ENCODE data around the gene PPIL4. TPM values are rescaled to one million over a fixed set of nuclear protein-coding genes. Genes with fewer than 3 reads are reported as not detected.

PPIL4 gene
- total RNA-seq, 4 donors from 2014 or later = 21.3 to 38.3 (median 31.4) TPM

DNA sequence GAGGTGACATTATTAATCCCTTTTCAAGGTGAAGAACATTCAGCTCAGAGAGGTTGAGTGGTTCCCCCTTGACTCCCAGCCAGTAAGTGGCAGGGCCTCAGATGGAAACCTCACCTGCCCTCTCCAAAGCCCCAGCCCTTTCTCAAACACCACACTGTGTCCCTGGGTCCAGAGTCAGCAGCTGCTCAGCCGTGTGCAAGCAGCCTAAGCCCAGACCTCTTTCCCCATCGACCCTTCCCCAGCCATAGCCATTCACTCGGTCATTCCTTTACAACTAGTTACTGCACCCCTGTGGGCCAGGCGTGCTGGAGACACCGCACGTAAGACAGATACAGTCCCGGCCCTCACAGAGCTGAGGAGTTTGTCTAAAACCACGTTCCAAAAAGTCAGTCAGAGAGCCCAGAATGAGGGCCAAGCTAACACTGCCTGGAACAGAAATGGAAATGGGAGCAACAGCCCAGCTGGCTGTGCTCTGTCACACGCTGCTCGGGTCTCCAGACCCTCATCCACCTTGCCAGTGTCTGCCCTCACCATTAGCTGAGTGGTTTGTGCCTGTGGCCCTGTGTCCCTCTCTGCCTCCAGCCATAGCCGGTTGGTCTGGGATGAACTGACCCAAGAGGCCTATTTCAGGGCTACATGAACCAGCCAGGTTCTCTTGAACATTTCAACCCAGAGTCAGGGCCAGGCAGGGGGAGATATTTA lies 90.7 kb downstream of the PPIL4 start:
- TF ChIP-seq, protein P1, sequence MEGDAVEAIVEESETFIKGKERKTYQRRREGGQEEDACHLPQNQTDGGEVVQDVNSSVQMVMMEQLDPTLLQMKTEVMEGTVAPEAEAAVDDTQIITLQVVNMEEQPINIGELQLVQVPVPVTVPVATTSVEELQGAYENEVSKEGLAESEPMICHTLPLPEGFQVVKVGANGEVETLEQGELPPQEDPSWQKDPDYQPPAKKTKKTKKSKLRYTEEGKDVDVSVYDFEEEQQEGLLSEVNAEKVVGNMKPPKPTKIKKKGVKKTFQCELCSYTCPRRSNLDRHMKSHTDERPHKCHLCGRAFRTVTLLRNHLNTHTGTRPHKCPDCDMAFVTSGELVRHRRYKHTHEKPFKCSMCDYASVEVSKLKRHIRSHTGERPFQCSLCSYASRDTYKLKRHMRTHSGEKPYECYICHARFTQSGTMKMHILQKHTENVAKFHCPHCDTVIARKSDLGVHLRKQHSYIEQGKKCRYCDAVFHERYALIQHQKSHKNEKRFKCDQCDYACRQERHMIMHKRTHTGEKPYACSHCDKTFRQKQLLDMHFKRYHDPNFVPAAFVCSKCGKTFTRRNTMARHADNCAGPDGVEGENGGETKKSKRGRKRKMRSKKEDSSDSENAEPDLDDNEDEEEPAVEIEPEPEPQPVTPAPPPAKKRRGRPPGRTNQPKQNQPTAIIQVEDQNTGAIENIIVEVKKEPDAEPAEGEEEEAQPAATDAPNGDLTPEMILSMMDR (IDR thresholded peaks at IDR 0.05; ENCODE audit: low read depth) = no peak

Small RNA genes within 50 kb of the gene (small RNA-seq; reads per million reads assigned to genes)
- gene RF00410 (not detected), gene RNU7-3P (not detected)

Other genes starting within 250 kb of the PPIL4 start
- gene TAB2, start 228.3 kb downstream of the PPIL4 start, total RNA-seq = 100 to 1,000 TPM in 1 of 4 donors, 10 to 100 TPM in 3; 59.2 to 121 (median 83.8) TPM
- gene SUMO4, start 145.8 kb downstream of the PPIL4 start, total RNA-seq = 1 to 10 TPM; 3.3 to 6.7 (median 5.2) TPM
- 10 to 100 TPM in 1 of 4 donors, 1 to 10 TPM in 3; 1.8 to 11.2 (median 4.8) TPM for gene ZC3H12D, start 61.0 kb downstream of the PPIL4 start, total RNA-seq
- gene GINM1, start 20.3 kb upstream of the PPIL4 start, total RNA-seq = 10 to 100 TPM; 50.7 to 75.5 (median 58.6) TPM
- gene KATNA1, start 102.7 kb upstream of the PPIL4 start, total RNA-seq = 10 to 100 TPM; 15.3 to 25.4 (median 18.9) TPM
- gene LATS1, start 172.1 kb upstream of the PPIL4 start, total RNA-seq = 10 to 100 TPM; 21.4 to 39.6 (median 23.1) TPM
- 10 to 100 TPM; 13.4 to 37.7 (median 27.9) TPM for gene NUP43, start 200.5 kb upstream of the PPIL4 start, total RNA-seq
- gene PCMT1, start 203.7 kb upstream of the PPIL4 start, total RNA-seq = 100 to 1,000 TPM in 2 of 4 donors, 10 to 100 TPM in 2; 76.1 to 128 (median 101) TPM